HG02840 (cell line): Measurements from ENCODE around the gene TAF3.

Source experiments
- ATAC-seq: cut with Tn5 transposase; IDR thresholded peaks from one replicate; pipeline ENCODE4 v1.9.1; 2021; ENCODE audit warnings: mild to moderate bottlenecking, moderate library complexity, moderate number of reproducible peaks; ENCODE audit not compliant: unreplicated experiment, low FRiP score

Gene TAF3

GRCh38 chr10:7932301-7933036 lies 114.2 kb downstream of the TAF3 start:
- no peak for ATAC-seq

GRCh38 chr10:7933262-7933661 lies 115.0 kb downstream of the TAF3 start:
- ATAC-seq, result no peak

- no peak for ATAC-seq
Observed at GRCh38 chr10:7933757-7934156, 115.5 kb downstream of the TAF3 start.

- ATAC-seq, result no peak
Observed at GRCh38 chr10:7937315-7937945, 119.1 kb downstream of the TAF3 start.

- ATAC-seq, result no peak
Observed at GRCh38 chr10:7941576-7941975, 123.3 kb downstream of the TAF3 start.

- no peak for ATAC-seq
Observed at GRCh38 chr10:7942316-7942715, 124.0 kb downstream of the TAF3 start.

GRCh38 chr10:7942859-7943258 lies 124.6 kb downstream of the TAF3 start:
- ATAC-seq, result no peak

- ATAC-seq, result no peak
Observed at GRCh38 chr10:7944215-7944480, 125.8 kb downstream of the TAF3 start.

GRCh38 chr10:7944537-7944936 lies 126.2 kb downstream of the TAF3 start:
- no peak for ATAC-seq

- ATAC-seq, result no peak
Observed at GRCh38 chr10:7945034-7945433, 126.7 kb downstream of the TAF3 start.

GRCh38 chr10:7945469-7946187 lies 127.3 kb downstream of the TAF3 start:
- no peak for ATAC-seq

- no peak for ATAC-seq
Observed at GRCh38 chr10:7948371-7949000, 130.2 kb downstream of the TAF3 start.

- ATAC-seq, result no peak
Observed at GRCh38 chr10:7950981-7951847, 132.9 kb downstream of the TAF3 start.

GRCh38 chr10:7952266-7952665 lies 134.0 kb downstream of the TAF3 start:
- ATAC-seq, result no peak

GRCh38 chr10:7953447-7953846 lies 135.1 kb downstream of the TAF3 start:
- no peak for ATAC-seq

- no peak for ATAC-seq
Observed at GRCh38 chr10:7955446-7955845, 137.1 kb downstream of the TAF3 start.

- ATAC-seq, result peak; percentile 96
Observed at GRCh38 chr10:7956508-7956907, 138.2 kb downstream of the TAF3 start.

GRCh38 chr10:7957591-7957990 lies 139.3 kb downstream of the TAF3 start:
- no peak for ATAC-seq

- ATAC-seq, result no peak
Observed at GRCh38 chr10:7958442-7958841, 140.1 kb downstream of the TAF3 start.

- no peak for ATAC-seq
Observed at GRCh38 chr10:7960108-7960507, 141.8 kb downstream of the TAF3 start.
